ENCODE results near the gene ABLIM3.

ABLIM3 gene

DNA sequence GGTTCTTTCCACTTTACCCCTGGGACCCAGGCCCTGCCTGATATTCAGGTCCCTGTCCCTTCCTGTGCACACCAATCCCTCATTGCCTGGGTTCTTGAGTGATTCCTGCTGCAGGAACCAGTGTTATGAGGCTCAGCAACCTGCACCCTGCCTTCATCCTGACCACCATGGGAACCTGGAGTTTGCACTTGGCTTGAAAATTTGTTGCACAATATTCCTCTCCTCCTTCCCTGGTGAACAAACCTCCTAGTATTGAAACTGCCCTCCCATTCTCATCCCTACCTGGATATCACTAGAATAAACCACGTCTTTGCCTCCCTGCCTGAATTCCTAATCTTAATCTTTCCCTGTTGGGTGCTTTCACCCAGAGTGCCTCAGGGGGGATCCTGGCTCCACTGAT is 78.3 kb downstream of the ABLIM3 start:
- DNase-seq (ENCODE audit: low read depth): no peak

DNA sequence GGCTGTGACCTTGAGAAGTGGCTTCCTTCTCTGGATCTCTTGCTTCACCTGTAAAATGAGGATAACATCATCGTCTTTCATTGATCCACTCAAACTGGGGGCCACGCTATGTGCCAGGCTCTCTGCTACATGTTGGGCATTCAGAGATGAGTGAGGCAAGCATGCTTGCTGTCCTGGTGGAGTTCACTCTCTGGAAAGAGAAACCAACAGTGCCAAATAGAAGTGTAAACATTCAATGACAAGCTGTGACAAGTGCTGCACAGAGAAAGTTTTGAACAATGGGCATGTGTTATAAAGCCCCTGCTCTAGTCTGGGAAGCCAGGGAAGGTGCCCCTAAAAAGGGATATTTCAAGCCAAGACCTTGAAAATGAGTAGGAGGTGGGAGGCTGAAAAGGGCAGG is 79.5 kb downstream of the ABLIM3 start:
- no peak for DNase-seq (ENCODE audit: low read depth)

DNA sequence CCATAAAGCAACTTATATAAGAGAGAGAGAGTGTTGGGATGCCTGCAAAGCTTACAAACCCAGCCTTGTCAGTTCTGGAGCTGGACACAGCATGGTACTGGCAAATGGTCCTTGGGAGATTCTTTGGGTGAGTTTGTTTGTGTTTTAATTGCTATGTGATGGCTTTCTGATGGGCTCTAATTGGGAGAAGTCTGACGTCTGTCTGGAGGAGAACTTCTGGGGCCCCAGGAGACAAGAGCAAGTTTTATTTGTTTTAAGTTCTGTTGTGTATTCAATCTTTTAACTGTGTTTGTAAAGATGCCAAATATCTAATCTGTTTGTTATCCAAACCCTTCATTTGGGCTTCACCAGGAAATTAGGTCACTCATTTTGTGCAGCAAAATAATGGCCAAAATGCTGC is 80.0 kb downstream of the ABLIM3 start:
- DNase-seq (ENCODE audit: low read depth): no peak

DNA sequence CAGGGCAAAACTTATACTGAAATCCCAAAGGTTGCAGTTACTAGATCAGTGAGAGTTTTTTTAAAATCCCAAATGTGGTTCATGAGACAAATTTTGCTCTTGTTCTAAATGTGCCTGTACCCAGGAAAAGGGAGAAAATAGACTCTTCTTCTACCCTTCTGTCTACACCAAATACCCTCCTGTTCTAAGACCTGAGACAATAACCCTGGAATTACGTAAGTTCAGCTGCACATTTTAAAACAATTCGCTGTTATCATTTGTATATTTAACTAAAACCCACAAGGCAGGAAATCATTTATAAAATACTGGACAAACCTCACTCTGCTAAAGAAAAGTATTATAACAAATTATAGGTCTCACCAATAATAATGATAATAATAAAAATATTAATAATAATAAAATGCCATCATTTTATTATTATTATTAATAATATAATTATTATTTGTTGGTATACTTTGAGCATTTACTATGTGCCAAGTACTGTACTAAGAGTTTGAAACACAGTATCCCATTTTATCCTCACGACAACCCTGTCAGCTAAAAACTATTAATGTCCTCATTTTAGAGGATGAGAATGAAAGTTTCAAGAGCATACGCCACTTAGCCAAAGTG is 80.5 kb downstream of the ABLIM3 start:
- no peak for DNase-seq (ENCODE audit: low read depth)

DNA sequence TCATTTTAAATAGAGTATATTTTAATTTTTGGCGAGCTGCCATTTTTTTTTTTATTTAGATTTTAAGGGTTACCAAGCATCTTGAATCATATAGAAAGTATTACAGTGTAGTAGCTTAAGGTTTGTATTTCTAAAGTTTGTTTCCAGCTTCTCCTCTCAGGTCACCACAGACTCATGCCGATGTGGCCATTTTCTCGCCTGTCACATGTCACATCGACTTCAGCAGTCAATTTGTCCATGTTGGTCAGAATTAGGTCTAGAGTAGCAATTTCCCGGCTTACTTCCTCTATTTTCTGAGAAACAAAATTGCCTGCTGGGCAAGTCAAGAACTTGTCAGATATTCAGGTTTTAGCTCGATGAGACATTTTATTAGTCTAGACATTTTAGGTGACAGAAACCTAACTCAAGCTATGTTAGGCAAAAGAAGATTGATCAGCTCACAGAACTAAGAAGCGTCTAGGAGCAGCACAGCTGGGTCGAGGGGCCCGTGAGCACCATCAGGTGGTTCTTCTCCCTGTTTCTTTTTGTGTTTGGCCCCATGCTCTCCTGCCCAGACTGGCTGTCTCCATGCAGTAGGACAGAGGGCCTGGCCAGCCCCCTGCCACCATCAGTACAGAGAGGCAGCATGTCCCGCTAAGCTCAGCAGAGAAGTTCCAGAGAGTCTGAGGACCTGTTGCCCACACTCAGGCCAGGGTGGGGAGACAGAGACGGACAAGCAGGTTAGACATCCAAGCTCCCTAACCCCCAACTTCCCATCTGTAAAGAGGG is 82.0 kb downstream of the ABLIM3 start:
- DNase-seq (ENCODE audit: low read depth): no peak

DNA sequence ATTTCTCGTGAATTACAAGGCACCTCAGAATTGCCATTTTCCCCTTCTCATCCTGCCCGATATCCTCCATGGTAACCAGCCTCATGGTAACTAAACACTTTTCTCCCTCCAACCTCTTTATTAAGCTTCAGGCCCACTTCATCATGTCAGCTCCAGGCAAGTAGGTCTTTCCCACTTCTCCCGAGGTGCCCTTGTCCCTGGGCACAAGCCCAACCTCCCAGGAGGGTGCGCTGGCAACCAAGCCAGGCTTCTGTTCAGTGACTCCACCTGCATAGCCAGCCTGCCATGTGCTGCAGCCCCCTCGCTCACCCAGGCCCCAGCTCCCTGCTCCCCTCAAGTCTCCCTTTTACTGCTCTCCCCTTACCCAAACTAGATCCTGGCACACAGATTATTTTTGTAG is 83.0 kb downstream of the ABLIM3 start:
- no peak for DNase-seq (ENCODE audit: low read depth)

DNA sequence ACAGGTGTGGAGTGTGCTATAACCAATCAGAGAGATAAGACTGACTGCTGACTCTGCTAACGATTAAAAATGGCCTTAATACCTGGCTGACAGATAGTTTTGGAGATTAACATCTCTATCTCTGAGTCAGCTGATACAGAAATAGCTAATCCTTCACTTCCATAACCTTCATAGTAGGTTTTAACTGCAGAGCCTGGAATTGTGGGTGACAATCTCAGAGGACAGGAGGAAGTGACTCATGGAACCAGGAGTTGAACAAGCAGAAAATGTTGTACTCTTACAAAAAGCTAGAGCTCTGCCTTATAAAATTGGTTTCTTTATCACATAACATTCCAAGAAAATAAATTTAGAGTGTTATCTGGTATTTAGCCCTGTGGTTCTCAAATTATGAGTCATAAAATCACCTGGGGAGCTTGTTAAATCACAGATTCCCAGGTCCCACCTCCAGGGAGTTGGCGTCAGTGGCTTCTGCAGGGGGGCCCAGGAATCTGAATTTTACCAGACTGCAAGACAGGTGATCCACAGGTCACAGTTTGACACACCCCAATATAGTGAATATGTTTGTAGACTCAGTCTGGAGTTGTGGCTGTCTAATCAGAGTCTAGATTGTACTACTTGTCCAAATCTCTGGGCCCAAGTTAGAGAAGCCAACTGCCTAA is 86.0 kb downstream of the ABLIM3 start:
- DNase-seq (ENCODE audit: low read depth): no peak

DNA sequence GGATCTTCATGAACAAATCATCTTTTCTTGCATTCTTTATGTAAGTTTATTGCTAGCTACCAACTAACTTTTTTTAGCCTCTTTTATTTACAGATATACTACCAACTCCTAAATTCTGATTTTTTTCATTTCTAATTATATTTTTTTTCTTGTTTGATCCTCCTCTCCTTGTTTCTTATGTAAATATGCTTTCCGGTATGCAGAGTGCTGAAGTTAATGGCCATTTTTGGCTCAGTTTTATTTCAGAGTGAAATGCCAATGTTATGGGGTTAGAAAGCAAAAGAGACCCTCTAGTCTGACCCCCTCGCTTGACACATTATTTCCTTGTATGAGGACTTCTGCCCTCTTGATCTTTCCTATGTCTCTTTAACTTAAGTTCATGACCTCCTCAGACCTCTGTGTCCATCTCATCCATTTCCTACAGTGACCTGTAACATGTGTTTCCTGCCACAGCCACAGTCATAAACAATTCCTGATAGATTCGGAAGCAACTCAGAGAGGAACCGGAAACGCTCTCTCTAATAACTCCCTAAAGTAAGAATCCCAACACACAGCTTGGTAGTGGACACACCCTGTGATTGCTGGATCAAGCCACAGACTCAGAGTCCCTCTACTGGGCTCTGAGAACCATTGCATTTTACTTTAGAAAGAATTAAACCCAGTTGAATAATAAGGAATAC is 87.5 kb downstream of the ABLIM3 start:
- no peak for DNase-seq (ENCODE audit: low read depth)

DNA sequence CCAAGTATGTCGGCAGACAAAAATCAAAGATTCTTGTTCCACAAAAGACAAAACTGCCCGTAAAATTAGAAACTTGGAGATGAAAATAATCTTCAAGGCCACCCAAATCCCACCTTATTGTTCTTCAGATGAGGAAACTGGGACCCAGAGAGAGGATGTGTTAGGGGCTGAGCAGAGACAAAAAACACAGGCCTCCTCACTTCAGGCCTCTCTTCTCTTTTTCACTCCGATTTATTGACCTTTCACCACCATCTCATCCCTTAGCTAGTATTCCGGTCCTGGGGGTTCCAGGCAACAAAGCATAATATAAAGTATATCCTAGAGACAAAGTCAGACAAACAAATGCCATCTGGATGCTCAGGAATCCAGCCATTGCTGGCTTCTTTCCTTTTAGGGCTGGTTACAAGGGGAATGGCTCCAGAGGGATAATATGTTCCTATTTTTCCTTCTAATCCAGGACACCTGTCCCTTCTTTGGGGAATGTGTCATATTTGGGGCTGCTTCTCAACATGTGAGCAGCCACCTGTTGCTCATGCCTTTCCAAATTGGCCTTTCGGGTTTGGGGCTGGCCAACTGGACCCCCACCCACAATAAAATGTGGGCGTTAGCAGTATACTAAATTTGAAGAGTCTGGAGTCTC is 88.1 kb downstream of the ABLIM3 start:
- no peak for DNase-seq (ENCODE audit: low read depth)

DNA sequence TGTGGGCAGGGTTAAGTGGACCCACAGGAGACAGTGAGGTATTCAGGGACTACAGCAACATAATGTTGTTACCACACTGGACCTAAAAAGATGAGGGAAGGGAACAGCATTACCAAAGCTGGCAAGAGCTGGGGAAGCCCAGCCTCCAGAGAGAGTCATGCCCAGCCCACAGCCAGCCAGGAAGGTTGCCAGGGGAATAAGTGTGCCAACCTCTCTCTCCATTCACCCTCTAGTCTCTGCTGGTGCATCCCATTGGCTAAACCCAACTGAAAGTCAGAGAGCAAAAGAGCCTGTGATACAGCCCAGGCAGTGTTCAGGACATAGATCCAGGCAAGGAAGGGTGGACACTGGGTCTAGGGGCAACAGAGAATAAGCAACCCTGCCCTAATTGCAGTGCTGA is 94.5 kb downstream of the ABLIM3 start:
- DNase-seq (ENCODE audit: low read depth): no peak

DNA sequence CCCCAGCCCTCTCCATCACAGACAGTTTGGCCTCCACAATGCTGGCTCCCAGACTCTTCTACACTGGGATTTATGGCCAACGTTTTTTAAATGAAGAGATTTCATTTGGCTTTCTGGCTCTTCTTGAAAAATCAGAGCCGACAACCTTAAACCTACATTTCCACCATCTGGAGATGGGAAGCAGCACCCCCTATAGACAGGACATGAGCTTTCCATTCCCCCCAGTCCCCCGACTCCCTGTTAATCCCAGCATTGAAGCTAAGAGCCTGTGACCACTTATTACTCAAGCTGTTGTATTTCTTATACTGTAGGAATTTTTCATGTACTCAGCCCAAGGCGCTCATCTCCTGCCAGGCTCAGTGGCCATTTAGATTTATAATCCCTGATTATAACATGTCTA is 96.4 kb downstream of the ABLIM3 start:
- DNase-seq (ENCODE audit: low read depth): no peak

DNA sequence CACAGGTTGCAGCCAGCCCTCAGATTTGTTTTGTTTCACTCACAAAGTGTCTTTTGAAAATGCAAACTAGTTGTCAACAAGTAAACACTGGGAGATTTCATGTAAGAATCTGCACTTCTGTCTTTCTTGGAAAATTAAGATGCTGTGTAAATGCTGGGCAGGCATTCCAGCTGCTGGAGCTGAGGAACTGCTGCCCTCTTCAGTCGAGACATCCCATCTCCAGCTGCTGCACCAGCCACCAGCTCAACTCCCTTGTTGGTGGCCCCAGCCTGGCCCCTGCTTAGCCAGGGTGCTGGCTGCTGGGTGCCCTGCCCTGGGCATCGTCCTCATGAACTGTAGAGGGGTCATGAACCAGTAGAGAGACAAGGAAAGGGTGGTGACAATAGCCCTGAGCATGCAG is 97.2 kb downstream of the ABLIM3 start:
- no peak for DNase-seq (ENCODE audit: low read depth)

DNA sequence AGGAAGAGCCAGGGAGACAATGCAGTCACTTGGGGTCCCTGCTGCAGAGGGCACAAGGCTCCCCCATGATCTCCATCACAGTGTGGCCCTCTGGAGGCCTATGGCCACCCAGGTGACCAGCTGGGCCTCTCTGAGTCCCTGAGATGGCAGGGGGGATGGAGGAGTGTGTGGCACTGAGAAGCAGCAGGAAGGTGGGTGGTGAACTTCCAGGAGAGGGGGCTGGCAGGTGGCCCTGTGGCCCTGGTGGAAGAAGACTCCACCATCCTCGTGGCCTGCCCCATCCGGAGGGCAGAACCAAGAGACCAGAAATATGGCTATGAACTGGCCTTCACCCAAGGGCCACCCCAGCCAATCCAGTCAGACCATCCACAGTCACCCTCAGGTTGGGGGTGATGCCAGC is 98.6 kb downstream of the ABLIM3 start:
- no peak for DNase-seq (ENCODE audit: low read depth)

DNA sequence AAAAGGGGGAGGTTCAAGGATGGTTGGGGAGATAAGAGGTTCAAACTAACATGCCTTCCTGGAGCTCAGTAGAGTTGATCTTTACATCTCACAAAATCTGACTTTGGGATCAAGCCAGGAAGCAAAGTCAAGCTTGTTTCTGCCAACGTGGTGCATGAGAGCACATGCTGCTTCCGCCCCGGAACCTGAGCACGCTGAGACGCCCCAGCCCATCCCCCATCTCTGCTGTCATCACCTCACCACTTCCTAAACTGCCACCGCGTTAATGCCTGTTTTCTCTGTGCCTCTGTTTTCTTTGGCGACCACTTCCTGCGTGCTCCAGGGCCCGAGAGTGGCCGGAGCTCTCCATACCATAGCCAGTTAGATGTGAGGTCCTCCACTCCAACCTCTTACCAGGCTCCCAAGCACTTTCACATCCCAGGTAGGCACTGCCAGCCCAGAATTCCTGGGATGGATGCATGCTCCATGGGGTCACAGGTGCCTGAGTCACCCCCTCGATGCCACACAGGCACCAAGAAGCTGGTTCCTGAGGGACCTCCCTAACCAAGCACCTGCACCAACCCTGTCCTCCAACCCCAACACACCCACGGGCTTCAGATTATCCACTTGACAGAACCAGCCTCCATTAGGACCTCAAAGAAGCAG is 99.2 kb downstream of the ABLIM3 start:
- peak; percentile 68 for DNase-seq (ENCODE audit: low read depth)

DNA sequence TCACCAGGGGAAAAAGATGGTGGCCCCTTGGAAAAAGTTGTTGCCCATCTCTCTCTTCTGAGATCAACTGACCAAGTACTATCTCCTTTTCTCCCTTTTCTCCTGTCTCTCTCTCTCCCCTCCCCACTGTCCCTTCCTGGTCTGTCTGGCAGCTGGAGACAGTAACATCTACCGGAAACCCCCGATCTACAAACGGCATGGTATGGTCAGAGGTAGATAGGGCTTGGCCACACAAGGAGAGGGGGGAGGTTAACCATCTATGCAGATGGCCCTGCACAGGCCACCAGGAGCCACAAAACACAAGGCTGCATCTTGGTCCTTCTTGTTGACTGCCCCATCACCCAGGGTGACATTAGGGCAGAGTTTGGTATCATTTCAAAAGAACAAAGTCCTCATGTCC is 101.0 kb downstream of the ABLIM3 start:
- peak; percentile 59 for DNase-seq (ENCODE audit: low read depth)

DNA sequence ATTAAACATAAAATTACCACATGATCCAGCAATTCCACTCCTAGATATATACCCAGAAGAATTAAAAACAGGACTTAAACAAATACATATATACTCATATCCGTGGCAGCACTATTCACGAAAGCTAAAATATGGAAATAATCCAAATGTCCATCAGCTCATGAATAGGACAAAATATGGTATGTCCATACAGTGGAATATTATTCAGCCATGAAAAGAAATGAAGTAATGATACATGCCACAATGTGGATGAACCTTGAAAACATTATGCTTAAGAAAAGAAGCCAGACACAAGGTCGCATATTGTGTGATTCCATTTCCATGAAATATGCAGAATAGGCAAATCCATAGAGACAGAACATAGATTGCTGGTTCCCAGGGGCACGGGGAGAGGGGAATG is 105.6 kb downstream of the ABLIM3 start:
- no peak for DNase-seq (ENCODE audit: low read depth)

DNA sequence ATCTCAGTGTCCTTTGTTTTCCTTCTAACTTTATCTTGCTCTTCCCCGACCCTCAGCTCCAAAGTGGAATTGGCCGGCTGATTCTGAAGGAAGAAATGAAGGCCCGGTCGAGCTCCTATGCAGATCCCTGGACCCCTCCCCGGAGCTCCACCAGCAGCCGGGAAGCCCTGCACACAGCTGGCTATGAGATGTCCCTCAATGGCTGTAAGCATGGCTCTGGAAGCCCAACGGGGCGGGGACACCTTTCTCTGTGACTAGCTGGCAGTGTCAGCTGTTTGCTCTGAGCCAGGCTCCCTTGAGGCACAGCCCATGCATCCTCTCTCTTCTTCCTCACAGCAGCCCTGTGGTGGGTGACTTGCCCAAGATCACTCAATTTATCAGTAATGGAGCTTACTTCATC is 106.4 kb downstream of the ABLIM3 start:
- no peak for DNase-seq (ENCODE audit: low read depth)

DNA sequence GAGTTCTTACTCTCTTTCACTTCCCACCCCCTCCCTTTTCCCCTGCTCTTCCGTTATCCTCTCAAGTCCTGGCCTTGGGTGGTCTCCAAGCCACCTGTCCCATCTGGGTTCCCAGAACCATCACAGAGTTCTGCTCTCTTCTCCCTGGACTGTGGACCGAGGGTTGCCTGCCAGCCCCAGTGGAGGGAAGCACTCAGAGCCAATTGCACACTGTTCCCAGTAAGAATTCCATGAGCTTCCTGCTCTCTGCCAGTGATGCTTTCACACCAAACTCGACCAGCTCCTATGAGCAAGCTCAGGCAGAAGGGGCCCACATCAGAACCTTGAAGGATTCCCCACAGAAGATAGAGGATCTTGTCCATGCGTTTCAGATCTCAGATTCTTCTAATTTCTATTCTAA is 110.3 kb downstream of the ABLIM3 start:
- no peak for DNase-seq (ENCODE audit: low read depth)

DNA sequence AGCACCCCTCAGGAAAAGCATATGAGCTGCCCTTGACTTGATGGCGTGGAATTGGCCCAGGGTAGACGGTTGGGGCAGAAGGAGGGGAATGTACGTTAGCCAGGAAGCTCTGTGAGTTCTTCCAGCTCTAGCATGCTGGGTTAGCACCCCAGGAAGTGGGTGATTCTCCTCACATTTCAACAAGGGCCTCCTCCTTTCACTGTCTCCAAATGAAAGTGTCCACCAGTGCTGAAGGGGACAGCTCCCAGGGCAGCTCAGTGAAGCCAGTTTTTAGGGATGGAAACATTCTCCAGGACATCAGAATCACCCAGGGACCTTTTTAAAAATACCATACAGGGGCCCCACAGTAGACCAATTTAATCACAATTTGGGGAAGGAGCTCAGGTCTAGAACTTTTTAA is 113.2 kb downstream of the ABLIM3 start:
- DNase-seq (ENCODE audit: low read depth): no peak

DNA sequence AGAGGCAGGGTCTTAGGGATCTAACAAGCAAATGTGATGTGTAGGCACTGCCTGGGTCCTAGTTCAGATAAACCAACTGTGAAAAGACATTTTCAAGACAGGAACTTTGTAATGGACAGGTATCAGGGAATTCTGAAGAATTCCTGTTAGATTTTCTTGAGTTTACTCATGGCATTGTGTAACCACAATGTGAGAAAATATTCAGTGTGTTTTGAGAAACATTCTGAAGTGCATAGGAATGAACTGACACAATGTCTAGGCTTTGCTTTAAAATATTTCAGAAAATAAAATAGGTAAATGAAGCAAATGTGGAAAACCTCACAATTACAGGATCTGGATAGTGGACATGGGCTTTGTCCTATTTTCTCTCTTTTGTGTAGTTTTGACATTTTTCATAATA is 115.2 kb downstream of the ABLIM3 start:
- no peak for DNase-seq (ENCODE audit: low read depth)

DNA sequence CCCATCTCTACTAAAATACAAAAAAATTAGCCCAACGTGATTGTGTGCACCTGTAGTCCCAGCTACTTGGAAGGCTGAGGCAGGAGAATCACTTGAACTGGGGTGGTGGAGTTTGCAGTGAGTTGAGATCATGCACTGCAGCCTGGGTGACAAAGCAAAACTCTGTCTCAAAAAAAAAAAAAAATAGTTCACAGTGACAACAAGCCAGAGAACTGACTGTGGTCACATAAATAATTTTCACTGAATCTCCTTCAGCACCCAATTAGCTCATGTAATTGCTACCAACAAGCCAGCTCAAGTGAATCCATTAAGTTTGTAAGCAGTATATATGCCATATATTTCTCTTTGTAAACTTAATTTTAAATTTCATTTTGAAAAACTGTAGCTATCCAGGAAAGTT is 115.8 kb downstream of the ABLIM3 start:
- DNase-seq (ENCODE audit: low read depth): no peak
